Activated T-helper 1 cell treated with anti-CD3 and anti-CD28 coated beads, Interleukin-2, amount 50 U/mL, for 16 hours (primary cell): ENCODE results near the gene HIVEP1.

Experiments
- DNase-seq, 2 donors: peaks; one replicate each; pipeline ENCODE4 v3.0.0-alpha.2; 2020; ENCODE audit warnings: low read depth in 1 of 2, low spot score in 1 of 2

Gene HIVEP1

GRCh38 chr6:12047792-12048432 lies 35.8 kb downstream of the HIVEP1 start:
- DNase-seq, result no peak

- DNase-seq, result no peak
Measured at GRCh38 chr6:12048609-12049008, 36.5 kb downstream of the HIVEP1 start.

- DNase-seq, result no peak
Measured at GRCh38 chr6:12049165-12049564, 37.1 kb downstream of the HIVEP1 start.

GRCh38 chr6:12051861-12052368 lies 39.8 kb downstream of the HIVEP1 start:
- DNase-seq, result peak in 1 of 2 donors; percentile 25

- DNase-seq, result no peak
Measured at GRCh38 chr6:12058172-12058961, 46.3 kb downstream of the HIVEP1 start.

GRCh38 chr6:12060780-12061609 lies 48.9 kb downstream of the HIVEP1 start:
- peak; percentile 28 to 54 for DNase-seq

GRCh38 chr6:12062605-12063004 lies 50.5 kb downstream of the HIVEP1 start:
- DNase-seq, result no peak

- DNase-seq, result no peak
Measured at GRCh38 chr6:12064131-12064530, 52.0 kb downstream of the HIVEP1 start.

GRCh38 chr6:12064538-12065071 lies 52.5 kb downstream of the HIVEP1 start:
- no peak for DNase-seq

GRCh38 chr6:12065321-12066140 lies 53.4 kb downstream of the HIVEP1 start:
- no peak for DNase-seq

- DNase-seq, result no peak
Measured at GRCh38 chr6:12066297-12066696, 54.2 kb downstream of the HIVEP1 start.

- DNase-seq, result no peak
Measured at GRCh38 chr6:12068899-12069557, 56.9 kb downstream of the HIVEP1 start.

- DNase-seq, result no peak
Measured at GRCh38 chr6:12069891-12070529, 57.9 kb downstream of the HIVEP1 start.

- DNase-seq, result no peak
Measured at GRCh38 chr6:12071064-12071615, 59.0 kb downstream of the HIVEP1 start.

GRCh38 chr6:12075067-12075563 lies 63.0 kb downstream of the HIVEP1 start:
- no peak for DNase-seq

GRCh38 chr6:12077021-12077710 lies 65.1 kb downstream of the HIVEP1 start:
- no peak for DNase-seq

- DNase-seq, result no peak
Measured at GRCh38 chr6:12078014-12078413, 65.9 kb downstream of the HIVEP1 start.

- DNase-seq, result no peak
Measured at GRCh38 chr6:12081771-12082170, 69.7 kb downstream of the HIVEP1 start.
